Lung (tissue), 12 donors: Measurements from ENCODE around the gene PIWIL1. TPM values are rescaled to one million over a fixed set of nuclear protein-coding genes. Genes with fewer than 3 reads are reported as not detected.

Experiments
- ATAC-seq: fragments of 200-7000 bp; cut with Tn5 transposase; one replicate; pipeline ENCODE4 v1.9.1; 2020; ENCODE audit warnings: moderate number of reproducible peaks; ENCODE audit not compliant: insufficient read depth, low FRiP score
- DNase-seq, 3 donors: peaks; one replicate each; pipeline ENCODE4 v3.0.0-alpha.2; 2013 to 2017
- H3K27ac ChIP-seq, 2 donors: one replicate each; pipeline ENCODE4 v1.5.1; 2013; ENCODE audit warnings: mild to moderate bottlenecking in 2 of 2, moderate library complexity in 2 of 2, control low read depth in 1 of 2, inconsistent platforms in 1 of 2, low read depth in 1 of 2, low read length in 1 of 2
- H3K27me3 ChIP-seq, 3 donors: one replicate each; pipeline ENCODE4 v1.5.1; 2013; ENCODE audit warnings: low read length in 2 of 3; ENCODE audit not compliant: control insufficient read depth in 3 of 3, insufficient read depth in 3 of 3
- H3K36me3 ChIP-seq, 4 donors: one replicate each; pipeline ENCODE4 v1.5.1; 2013; ENCODE audit warnings: low read length in 4 of 4, mild to moderate bottlenecking in 1 of 4, moderate library complexity in 1 of 4; ENCODE audit not compliant: control insufficient read depth in 4 of 4, insufficient read depth in 4 of 4
- H3K4me1 ChIP-seq, 5 donors: one replicate each; pipeline ENCODE4 v1.5.1; 2013; ENCODE audit warnings: low read length in 5 of 5, mild to moderate bottlenecking in 2 of 5, moderate library complexity in 1 of 5; ENCODE audit not compliant: control insufficient read depth in 5 of 5, insufficient read depth in 5 of 5
- H3K4me3 ChIP-seq: one replicate; pipeline ENCODE4 v1.5.1; 2013; ENCODE audit warnings: mild to moderate bottlenecking, control low read depth, moderate library complexity
- H3K9ac ChIP-seq, 2 donors: one replicate each; pipeline ENCODE4 v1.5.1; 2013; ENCODE audit warnings: low read length in 2 of 2, control low read depth in 1 of 2; ENCODE audit not compliant: insufficient read depth in 1 of 2
- H3K9me3 ChIP-seq, 4 donors: one replicate each; pipeline ENCODE4 v1.5.1; 2013; ENCODE audit warnings: low read length in 3 of 4, mild to moderate bottlenecking in 1 of 4, moderate library complexity in 1 of 4; ENCODE audit not compliant: control insufficient read depth in 4 of 4, insufficient read depth in 3 of 4
- WGBS, 2 donors: extraction: QIAGEN DNeasy Blood & Tissue Kit; methylation state at CpG; one replicate each; pipeline ENCODE4 v1.1.7; 2013; 5-methylcytosine and 5-hydroxymethylcytosine counted together
- polyA plus RNA-seq, 2 donors: library from polyadenylated mRNA; stranded (reverse); fragments of 200-250 nt; gene quantifications; one replicate each; pipeline ENCODE4 v1.2.1, GENCODE V29; 2013
- total RNA-seq, 2 donors: library from RNA; depleted of rRNA in 1 of 2; stranded (reverse); fragments of >200 nt in 1 of 2; gene quantifications; one replicate each; pipeline ENCODE4 v1.2.1, GENCODE V29; 2014 to 2021
- TF ChIP-seq, protein P1 (sequence below): IDR thresholded peaks from 2 replicates; pipeline ENCODE4 v1.5.1; 2012; ENCODE audit warnings: mild to moderate bottlenecking; ENCODE audit errors: control extremely low read depth, extremely low read depth
- donor health status: control.
- donor health status: control.
- donor health status: Bipolar disorder and iron deficiency.
- donor health status: healthy.
- donor health status: DM: yes; HTN: yes; CAD: no.

Gene PIWIL1
- total and polyA plus RNA-seq, 4 donors: not detected

DNA sequence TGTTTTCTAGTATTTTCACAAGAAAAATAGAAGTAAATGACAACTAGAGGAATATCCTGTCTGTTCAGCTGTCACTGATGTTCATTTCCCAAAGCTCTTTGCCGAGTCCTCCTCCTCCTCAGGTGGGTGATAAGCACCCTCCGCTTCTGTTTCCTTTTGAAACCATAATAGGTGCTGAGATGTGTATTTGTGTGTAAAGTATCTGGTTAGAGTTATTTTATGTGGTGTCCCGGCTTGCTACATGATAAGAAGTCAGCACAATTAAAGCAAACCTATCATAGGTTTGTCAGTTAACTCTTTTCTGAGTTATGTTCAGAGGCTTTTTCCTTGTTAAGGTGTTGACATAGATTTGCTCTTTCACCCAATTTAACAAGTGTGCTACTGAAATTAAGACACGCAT lies 82.4 kb downstream of the PIWIL1 start:
- Histone ChIP-seq H3K4me1 (no peaks in the 10 kb centered on the region), H3K36me3 (no peaks in the 10 kb centered on the region), H3K9ac (no peak overlapping the region), H3K4me3 (no peak overlapping the region), H3K27ac (no peak overlapping the region), H3K9me3 (peaks cover 0 to 3% (median 0%) of the 10 kb centered on the region in 4 donors), H3K27me3 (no peaks in the 10 kb centered on the region)
- WGBS, 2 donors: 60 to 81% methylated on average over 4 of the region's 4 CpGs
- TF ChIP-seq, protein P1, sequence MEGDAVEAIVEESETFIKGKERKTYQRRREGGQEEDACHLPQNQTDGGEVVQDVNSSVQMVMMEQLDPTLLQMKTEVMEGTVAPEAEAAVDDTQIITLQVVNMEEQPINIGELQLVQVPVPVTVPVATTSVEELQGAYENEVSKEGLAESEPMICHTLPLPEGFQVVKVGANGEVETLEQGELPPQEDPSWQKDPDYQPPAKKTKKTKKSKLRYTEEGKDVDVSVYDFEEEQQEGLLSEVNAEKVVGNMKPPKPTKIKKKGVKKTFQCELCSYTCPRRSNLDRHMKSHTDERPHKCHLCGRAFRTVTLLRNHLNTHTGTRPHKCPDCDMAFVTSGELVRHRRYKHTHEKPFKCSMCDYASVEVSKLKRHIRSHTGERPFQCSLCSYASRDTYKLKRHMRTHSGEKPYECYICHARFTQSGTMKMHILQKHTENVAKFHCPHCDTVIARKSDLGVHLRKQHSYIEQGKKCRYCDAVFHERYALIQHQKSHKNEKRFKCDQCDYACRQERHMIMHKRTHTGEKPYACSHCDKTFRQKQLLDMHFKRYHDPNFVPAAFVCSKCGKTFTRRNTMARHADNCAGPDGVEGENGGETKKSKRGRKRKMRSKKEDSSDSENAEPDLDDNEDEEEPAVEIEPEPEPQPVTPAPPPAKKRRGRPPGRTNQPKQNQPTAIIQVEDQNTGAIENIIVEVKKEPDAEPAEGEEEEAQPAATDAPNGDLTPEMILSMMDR: no peak
- no peak for ATAC-seq
- no peak for DNase-seq

DNA sequence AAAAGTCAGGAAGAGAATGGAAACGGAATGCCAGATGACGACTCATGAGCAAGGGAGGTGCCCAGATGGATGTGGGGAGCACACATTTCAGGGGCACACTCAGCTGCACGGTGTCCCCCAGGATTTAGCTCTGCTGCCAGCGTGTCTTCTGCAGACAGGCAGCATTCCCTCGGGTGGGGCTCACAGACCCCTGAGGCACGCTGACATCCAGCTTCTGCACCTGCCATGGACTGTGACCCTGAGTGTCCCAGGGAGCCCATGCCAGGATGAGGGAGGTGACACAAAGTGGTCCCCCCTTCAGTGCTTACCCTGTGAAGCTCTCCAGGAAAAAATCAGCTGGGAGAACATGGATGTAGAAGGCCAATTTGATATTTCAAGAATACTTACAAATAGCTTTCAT lies 84.2 kb downstream of the PIWIL1 start:
- Histone ChIP-seq H3K27ac (no peak overlapping the region), H3K9ac (no peak overlapping the region), H3K9me3 (peaks cover 0 to 4% (median 0%) of the 10 kb centered on the region in 4 donors), H3K36me3 (no peaks in the 10 kb centered on the region), H3K27me3 (no peaks in the 10 kb centered on the region), H3K4me3 (no peak overlapping the region), H3K4me1 (no peaks in the 10 kb centered on the region)
- 67 to 82% methylated on average over 6 of the region's 6 CpGs for WGBS, 2 donors
- no peak for ATAC-seq
- TF ChIP-seq, protein P1: no peak
- DNase-seq: no peak

Other genes with a start within 250 kb of the PIWIL1 start
- 1 to 10 TPM; 1.7 to 1.8 TPM for gene FZD10, start 175.4 kb upstream of the PIWIL1 start, total RNA-seq
- gene FZD10, start 175.4 kb upstream of the PIWIL1 start, polyA plus RNA-seq: under 1 TPM; 0.49 to 0.55 TPM